Neural cell (in vitro differentiated cells): ENCODE results near the gene LEUTX. TPM values are rescaled to one million over a fixed set of nuclear protein-coding genes. Genes with fewer than 3 reads are reported as not detected.

ENCODE experiments used
- H2AFZ ChIP-seq: fragments of 200-600, 300-800 bp; sonication (generic), shearing (Covaris generic); 2 replicates; pipeline ENCODE4 v1.6.0; 2014; ENCODE audit warnings: low read depth, mild to moderate bottlenecking, antibody characterized with exemption, low read length, moderate library complexity
- H3F3A ChIP-seq: fragments of 200-600 bp; shearing (Covaris generic); 2 replicates; pipeline ENCODE4 v1.6.1; 2016; ENCODE audit warnings: mild to moderate bottlenecking, moderate library complexity, mixed read lengths, antibody characterized with exemption, low read length; ENCODE audit not compliant: insufficient read depth, poor library complexity, severe bottlenecking
- H3K27ac ChIP-seq: fragments of 200-600, 300-800 bp; sonication (generic), shearing (Covaris generic); 2 replicates; pipeline ENCODE4 v1.5.1; 2014; ENCODE audit warnings: mild to moderate bottlenecking, low read length, moderate library complexity
- H3K27me3 ChIP-seq: fragments of 300-800, 200-600 bp; sonication (generic), shearing (Covaris generic); 2 replicates; pipeline ENCODE4 v1.6.0; 2014; ENCODE audit warnings: mild to moderate bottlenecking, low read depth, low read length, moderate library complexity; ENCODE audit not compliant: insufficient read depth
- H3K36me3 ChIP-seq: fragments of 300-800, 200-600 bp; sonication (generic), shearing (Covaris generic); 2 replicates; pipeline ENCODE4 v1.5.1; 2014; ENCODE audit warnings: mild to moderate bottlenecking, antibody characterized with exemption, low read length, moderate library complexity; ENCODE audit not compliant: insufficient read depth
- H3K4me2 ChIP-seq: fragments of 300-800, 200-600 bp; sonication (generic), shearing (Covaris generic); 2 replicates; pipeline ENCODE4 v1.6.0; 2014; ENCODE audit warnings: mild to moderate bottlenecking, low read length
- H3K4me3 ChIP-seq: fragments of 300-800, 200-600 bp; sonication (generic), shearing (Covaris generic); 2 replicates; pipeline ENCODE4 v1.5.1; 2014; ENCODE audit warnings: mild to moderate bottlenecking, low read length, moderate library complexity
- H3K79me2 ChIP-seq: fragments of 200-600 bp; shearing (Covaris generic); replicated peaks from 2 replicates; pipeline ENCODE4 v1.6.0; 2014; ENCODE audit warnings: mild to moderate bottlenecking, low read length, moderate library complexity; ENCODE audit not compliant: insufficient read depth
- H3K9ac ChIP-seq: fragments of 300-800, 200-600 bp; sonication (generic), shearing (Covaris generic); 2 replicates; pipeline ENCODE4 v1.6.1; 2016; ENCODE audit warnings: mild to moderate bottlenecking, low read length, mixed read lengths
- H3K9me2 ChIP-seq: fragments of 200-600 bp; shearing (Covaris generic); 2 replicates; pipeline ENCODE4 v1.6.1; 2016; ENCODE audit warnings: mild to moderate bottlenecking, low read length, mixed read lengths; ENCODE audit not compliant: insufficient read depth
- H3K9me3 ChIP-seq: fragments of 200-600, 300-800 bp; sonication (generic), shearing (Covaris generic); 2 replicates; pipeline ENCODE4 v1.6.1; 2016; ENCODE audit warnings: mild to moderate bottlenecking, mixed run types, low read length, moderate library complexity, mixed read lengths
- H4K20me1 ChIP-seq: fragments of 200-600 bp; shearing (Covaris generic); 2 replicates; pipeline ENCODE4 v1.6.1; 2016; ENCODE audit warnings: mild to moderate bottlenecking, mixed run types; ENCODE audit not compliant: insufficient read depth
- EP300 ChIP-seq: fragments of 450-650 bp; conservative IDR thresholded peaks from 2 replicates; pipeline ENCODE4 v1.6.1; 2014; ENCODE audit warnings: antibody characterized with exemption, mild to moderate bottlenecking, moderate library complexity; ENCODE audit not compliant: poor library complexity, severe bottlenecking
- EZH2 ChIP-seq: fragments of 200-600, 300-800 bp; shearing (Covaris generic), sonication (generic); IDR thresholded peaks from 2 replicates; pipeline ENCODE4 v1.6.1; 2014; ENCODE audit warnings: antibody characterized with exemption, low read length, borderline replicate concordance, mild to moderate bottlenecking; ENCODE audit not compliant: insufficient read depth, poor library complexity, severe bottlenecking
- MXI1 ChIP-seq: fragments of 450-650 bp; conservative IDR thresholded peaks from 2 replicates; pipeline ENCODE4 v1.6.1; 2014; ENCODE audit warnings: antibody characterized with exemption, mild to moderate bottlenecking; ENCODE audit not compliant: poor library complexity, severe bottlenecking
- POLR2AphosphoS5 ChIP-seq: IDR thresholded peaks from 2 replicates; pipeline ENCODE4 v1.6.1; 2012
- RAD21 ChIP-seq: fragments of 450-650 bp; conservative IDR thresholded peaks from 2 replicates; pipeline ENCODE4 v1.6.1; 2014; ENCODE audit warnings: antibody characterized with exemption, mild to moderate bottlenecking, moderate library complexity
- SMC3 ChIP-seq: fragments of 450-650 bp; conservative IDR thresholded peaks from 2 replicates; pipeline ENCODE4 v1.6.1; 2014; ENCODE audit warnings: antibody characterized with exemption, mild to moderate bottlenecking, moderate library complexity; ENCODE audit not compliant: poor library complexity
- TAF1 ChIP-seq: IDR thresholded peaks from 2 replicates; pipeline ENCODE4 v1.6.1; 2012; ENCODE audit warnings: low read depth
- polyA plus RNA-seq: library from polyadenylated mRNA; depleted of rRNA; stranded (reverse); fragments of >200 nt; gene quantifications from 2 replicates; pipeline ENCODE4 v1.2.3, GENCODE V29; 2014
- TF ChIP-seq, protein P1 (sequence below): IDR thresholded peaks from 2 replicates; pipeline ENCODE4 v1.6.1; 2012; ENCODE audit warnings: borderline replicate concordance
- TF ChIP-seq, protein P2 (sequence below): fragments of 450-650 bp; IDR thresholded peaks from 2 replicates; pipeline ENCODE4 v1.5.1; 2014; ENCODE audit warnings: antibody characterized with exemption, mild to moderate bottlenecking, moderate library complexity; ENCODE audit not compliant: poor library complexity, severe bottlenecking

The LEUTX gene
- polyA plus RNA-seq, 1 donor from 2014 or later, result not detected

DNA sequence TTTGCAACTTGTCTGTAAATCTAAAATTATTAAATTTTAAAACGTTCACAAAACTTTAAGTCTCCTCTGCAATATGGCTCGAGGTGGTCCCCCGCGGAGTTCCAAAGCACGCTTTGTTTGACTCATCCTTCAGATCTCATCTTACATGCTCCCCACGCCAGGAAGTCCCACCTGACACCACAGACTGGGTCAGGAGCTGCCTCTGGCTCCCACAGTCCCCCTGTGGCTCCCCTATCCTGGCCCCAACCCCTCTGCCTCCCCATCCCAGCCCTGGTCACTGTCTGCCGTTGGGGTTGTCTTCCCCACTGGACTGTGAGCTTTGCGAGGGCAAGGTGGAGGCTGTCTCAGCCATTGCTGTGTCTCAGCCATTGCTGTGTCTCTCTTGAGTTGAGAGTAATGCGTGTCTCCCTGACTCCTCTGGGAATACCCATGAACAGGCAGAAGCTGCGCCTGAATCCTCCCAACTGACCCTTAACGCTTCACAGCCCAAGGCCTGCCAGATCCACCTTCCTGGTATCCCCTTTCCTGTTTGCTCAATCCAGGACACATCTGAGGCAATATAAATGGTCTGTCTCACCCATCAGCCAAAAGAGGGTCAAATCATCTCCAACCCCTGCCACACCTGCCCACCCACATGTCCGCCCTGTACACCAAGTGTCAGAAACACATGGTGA, 39.4 kb downstream of the LEUTX start:
- H3K27me3 ChIP-seq, result no peaks in the 10 kb centered on the region
- H4K20me1 ChIP-seq, result no peaks in the 10 kb centered on the region
- H2AFZ ChIP-seq, result no peak overlapping the region
- H3K9me3 ChIP-seq, result no peaks in the 10 kb centered on the region
- no peak overlapping the region for H3K4me2 ChIP-seq
- H3K9me2 ChIP-seq, result no peaks in the 10 kb centered on the region
- no peaks in the 10 kb centered on the region for H3K36me3 ChIP-seq
- no peaks in the 10 kb centered on the region for H3F3A ChIP-seq
- TF ChIP-seq POLR2AphosphoS5 (no peak), TAF1 (no peak), EP300 (no peak), SMC3 (no peak), RAD21 (no peak), MXI1 (no peak), EZH2 (no peak)
- TF ChIP-seq, protein P1, sequence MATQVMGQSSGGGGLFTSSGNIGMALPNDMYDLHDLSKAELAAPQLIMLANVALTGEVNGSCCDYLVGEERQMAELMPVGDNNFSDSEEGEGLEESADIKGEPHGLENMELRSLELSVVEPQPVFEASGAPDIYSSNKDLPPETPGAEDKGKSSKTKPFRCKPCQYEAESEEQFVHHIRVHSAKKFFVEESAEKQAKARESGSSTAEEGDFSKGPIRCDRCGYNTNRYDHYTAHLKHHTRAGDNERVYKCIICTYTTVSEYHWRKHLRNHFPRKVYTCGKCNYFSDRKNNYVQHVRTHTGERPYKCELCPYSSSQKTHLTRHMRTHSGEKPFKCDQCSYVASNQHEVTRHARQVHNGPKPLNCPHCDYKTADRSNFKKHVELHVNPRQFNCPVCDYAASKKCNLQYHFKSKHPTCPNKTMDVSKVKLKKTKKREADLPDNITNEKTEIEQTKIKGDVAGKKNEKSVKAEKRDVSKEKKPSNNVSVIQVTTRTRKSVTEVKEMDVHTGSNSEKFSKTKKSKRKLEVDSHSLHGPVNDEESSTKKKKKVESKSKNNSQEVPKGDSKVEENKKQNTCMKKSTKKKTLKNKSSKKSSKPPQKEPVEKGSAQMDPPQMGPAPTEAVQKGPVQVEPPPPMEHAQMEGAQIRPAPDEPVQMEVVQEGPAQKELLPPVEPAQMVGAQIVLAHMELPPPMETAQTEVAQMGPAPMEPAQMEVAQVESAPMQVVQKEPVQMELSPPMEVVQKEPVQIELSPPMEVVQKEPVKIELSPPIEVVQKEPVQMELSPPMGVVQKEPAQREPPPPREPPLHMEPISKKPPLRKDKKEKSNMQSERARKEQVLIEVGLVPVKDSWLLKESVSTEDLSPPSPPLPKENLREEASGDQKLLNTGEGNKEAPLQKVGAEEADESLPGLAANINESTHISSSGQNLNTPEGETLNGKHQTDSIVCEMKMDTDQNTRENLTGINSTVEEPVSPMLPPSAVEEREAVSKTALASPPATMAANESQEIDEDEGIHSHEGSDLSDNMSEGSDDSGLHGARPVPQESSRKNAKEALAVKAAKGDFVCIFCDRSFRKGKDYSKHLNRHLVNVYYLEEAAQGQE, result no peak
- TF ChIP-seq, protein P2, sequence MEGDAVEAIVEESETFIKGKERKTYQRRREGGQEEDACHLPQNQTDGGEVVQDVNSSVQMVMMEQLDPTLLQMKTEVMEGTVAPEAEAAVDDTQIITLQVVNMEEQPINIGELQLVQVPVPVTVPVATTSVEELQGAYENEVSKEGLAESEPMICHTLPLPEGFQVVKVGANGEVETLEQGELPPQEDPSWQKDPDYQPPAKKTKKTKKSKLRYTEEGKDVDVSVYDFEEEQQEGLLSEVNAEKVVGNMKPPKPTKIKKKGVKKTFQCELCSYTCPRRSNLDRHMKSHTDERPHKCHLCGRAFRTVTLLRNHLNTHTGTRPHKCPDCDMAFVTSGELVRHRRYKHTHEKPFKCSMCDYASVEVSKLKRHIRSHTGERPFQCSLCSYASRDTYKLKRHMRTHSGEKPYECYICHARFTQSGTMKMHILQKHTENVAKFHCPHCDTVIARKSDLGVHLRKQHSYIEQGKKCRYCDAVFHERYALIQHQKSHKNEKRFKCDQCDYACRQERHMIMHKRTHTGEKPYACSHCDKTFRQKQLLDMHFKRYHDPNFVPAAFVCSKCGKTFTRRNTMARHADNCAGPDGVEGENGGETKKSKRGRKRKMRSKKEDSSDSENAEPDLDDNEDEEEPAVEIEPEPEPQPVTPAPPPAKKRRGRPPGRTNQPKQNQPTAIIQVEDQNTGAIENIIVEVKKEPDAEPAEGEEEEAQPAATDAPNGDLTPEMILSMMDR, result no peak
- H3K9ac ChIP-seq, result no peak overlapping the region
- H3K4me3 ChIP-seq, result no peak overlapping the region
- H3K27ac ChIP-seq, result no peak overlapping the region
- no peaks in the 10 kb centered on the region for H3K79me2 ChIP-seq

DNA sequence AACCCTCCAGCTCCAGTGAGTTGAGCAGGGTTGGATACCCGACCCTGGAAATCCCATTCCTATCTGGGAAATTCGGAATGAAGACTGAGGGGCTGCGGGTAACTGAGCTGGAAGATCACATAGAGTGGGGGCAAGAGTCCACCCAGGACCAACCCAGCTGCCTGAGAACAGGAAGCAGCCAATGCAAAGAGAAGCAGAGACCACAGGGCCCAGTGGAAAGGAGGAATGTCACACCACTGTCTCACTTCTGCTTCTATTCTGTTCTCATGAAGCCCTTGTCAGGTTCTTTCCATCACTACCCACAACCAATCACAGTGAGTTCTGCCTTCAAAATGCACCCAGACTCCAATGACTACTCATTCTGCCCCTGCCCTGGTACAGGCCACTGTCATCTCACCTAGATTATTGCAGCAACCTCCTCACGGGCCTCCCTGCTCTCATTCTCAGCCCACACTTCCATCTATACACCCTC, 40.0 kb downstream of the LEUTX start:
- Histone ChIP-seq H2AFZ (no peak overlapping the region), H3K9me3 (no peaks in the 10 kb centered on the region), H3K4me2 (no peak overlapping the region), H4K20me1 (no peaks in the 10 kb centered on the region), H3K79me2 (no peaks in the 10 kb centered on the region), H3K4me3 (no peak overlapping the region), H3K9me2 (no peaks in the 10 kb centered on the region), H3K27ac (no peak overlapping the region), H3K9ac (no peak overlapping the region), H3K27me3 (no peaks in the 10 kb centered on the region), H3K36me3 (no peaks in the 10 kb centered on the region), H3F3A (no peaks in the 10 kb centered on the region)
- TF ChIP-seq POLR2AphosphoS5 (no peak), MXI1 (no peak), RAD21 (no peak), TAF1 (no peak), SMC3 (no peak), EZH2 (no peak), EP300 (no peak)
- TF ChIP-seq, protein P1, result no peak
- TF ChIP-seq, protein P2, result no peak
